HL-60 (cell line): ENCODE results near the gene NAA10.
A peak's percentile ranks its signal among the peaks of the same experiment; 100 is the strongest.

Experiments
- DNase-seq, 2 experiments: peaks; one replicate each; pipeline ENCODE4 v3.0.0-alpha.2; 2010 to 2020; ENCODE audit warnings: low read depth in 1 of 2, low spot score in 1 of 2
- H3K27ac ChIP-seq: fragments of 250-450 bp; sonication (Bioruptor Pico); replicated peaks from 2 replicates; pipeline ENCODE4 v1.5.1; 2020; ENCODE audit warnings: mild to moderate bottlenecking, moderate library complexity
- H3K27me3 ChIP-seq: fragments of 250-450 bp; sonication (Bioruptor Pico); 2 replicates; pipeline ENCODE4 v1.5.1; 2021; ENCODE audit warnings: mild to moderate bottlenecking, moderate library complexity; ENCODE audit not compliant: insufficient read depth, poor library complexity, severe bottlenecking
- H3K4me3 ChIP-seq: replicated peaks from 2 replicates; pipeline ENCODE4 v1.5.1; 2011; ENCODE audit warnings: mild to moderate bottlenecking, control low read depth, low read length; ENCODE audit not compliant: insufficient read depth
- GABPA ChIP-seq: IDR thresholded peaks from 2 replicates; pipeline ENCODE4 v1.6.1; 2012; ENCODE audit warnings: low read depth
- POLR2AphosphoS5 ChIP-seq: IDR thresholded peaks from 2 replicates; pipeline ENCODE4 v1.6.1; 2012; ENCODE audit warnings: low read depth
- SPI1 ChIP-seq: IDR thresholded peaks from 2 replicates; pipeline ENCODE4 v1.6.1; 2012; ENCODE audit warnings: low read depth, mild to moderate bottlenecking, borderline replicate concordance
- TF ChIP-seq, protein P1 (sequence below): IDR thresholded peaks from one replicate; pipeline ENCODE4 v1.5.1; 2011; ENCODE audit warnings: low read length, control low read depth, inconsistent platforms; ENCODE audit not compliant: insufficient read depth
- TF ChIP-seq, protein P2 (sequence below): IDR thresholded peaks from 2 replicates; pipeline ENCODE4 v1.6.1; 2012; ENCODE audit warnings: low read depth; ENCODE audit not compliant: insufficient replicate concordance

Gene NAA10

GRCh38 chrX:153948847-153949805 lies 14.3 kb upstream of the NAA10 start:
- Histone ChIP-seq H3K27ac (peak overlapping the region; percentile 48), H3K4me3 (no peak overlapping the region), H3K27me3 (no peaks in the 10 kb centered on the region)
- DNase-seq = no peak
- TF ChIP-seq, protein P1, sequence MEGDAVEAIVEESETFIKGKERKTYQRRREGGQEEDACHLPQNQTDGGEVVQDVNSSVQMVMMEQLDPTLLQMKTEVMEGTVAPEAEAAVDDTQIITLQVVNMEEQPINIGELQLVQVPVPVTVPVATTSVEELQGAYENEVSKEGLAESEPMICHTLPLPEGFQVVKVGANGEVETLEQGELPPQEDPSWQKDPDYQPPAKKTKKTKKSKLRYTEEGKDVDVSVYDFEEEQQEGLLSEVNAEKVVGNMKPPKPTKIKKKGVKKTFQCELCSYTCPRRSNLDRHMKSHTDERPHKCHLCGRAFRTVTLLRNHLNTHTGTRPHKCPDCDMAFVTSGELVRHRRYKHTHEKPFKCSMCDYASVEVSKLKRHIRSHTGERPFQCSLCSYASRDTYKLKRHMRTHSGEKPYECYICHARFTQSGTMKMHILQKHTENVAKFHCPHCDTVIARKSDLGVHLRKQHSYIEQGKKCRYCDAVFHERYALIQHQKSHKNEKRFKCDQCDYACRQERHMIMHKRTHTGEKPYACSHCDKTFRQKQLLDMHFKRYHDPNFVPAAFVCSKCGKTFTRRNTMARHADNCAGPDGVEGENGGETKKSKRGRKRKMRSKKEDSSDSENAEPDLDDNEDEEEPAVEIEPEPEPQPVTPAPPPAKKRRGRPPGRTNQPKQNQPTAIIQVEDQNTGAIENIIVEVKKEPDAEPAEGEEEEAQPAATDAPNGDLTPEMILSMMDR = no peak

GRCh38 chrX:153948002-153948466 lies 13.2 kb upstream of the NAA10 start:
- H3K4me3 ChIP-seq = no peak overlapping the region
- no peak for DNase-seq
- TF ChIP-seq, protein P2, sequence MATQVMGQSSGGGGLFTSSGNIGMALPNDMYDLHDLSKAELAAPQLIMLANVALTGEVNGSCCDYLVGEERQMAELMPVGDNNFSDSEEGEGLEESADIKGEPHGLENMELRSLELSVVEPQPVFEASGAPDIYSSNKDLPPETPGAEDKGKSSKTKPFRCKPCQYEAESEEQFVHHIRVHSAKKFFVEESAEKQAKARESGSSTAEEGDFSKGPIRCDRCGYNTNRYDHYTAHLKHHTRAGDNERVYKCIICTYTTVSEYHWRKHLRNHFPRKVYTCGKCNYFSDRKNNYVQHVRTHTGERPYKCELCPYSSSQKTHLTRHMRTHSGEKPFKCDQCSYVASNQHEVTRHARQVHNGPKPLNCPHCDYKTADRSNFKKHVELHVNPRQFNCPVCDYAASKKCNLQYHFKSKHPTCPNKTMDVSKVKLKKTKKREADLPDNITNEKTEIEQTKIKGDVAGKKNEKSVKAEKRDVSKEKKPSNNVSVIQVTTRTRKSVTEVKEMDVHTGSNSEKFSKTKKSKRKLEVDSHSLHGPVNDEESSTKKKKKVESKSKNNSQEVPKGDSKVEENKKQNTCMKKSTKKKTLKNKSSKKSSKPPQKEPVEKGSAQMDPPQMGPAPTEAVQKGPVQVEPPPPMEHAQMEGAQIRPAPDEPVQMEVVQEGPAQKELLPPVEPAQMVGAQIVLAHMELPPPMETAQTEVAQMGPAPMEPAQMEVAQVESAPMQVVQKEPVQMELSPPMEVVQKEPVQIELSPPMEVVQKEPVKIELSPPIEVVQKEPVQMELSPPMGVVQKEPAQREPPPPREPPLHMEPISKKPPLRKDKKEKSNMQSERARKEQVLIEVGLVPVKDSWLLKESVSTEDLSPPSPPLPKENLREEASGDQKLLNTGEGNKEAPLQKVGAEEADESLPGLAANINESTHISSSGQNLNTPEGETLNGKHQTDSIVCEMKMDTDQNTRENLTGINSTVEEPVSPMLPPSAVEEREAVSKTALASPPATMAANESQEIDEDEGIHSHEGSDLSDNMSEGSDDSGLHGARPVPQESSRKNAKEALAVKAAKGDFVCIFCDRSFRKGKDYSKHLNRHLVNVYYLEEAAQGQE = no peak
- TF ChIP-seq POLR2AphosphoS5 = no peak
- TF ChIP-seq, protein P1 = no peak
- no peak for TF ChIP-seq GABPA
- TF ChIP-seq SPI1 = no peak
- no peaks in the 10 kb centered on the region for H3K27me3 ChIP-seq
- peak overlapping the region; percentile 48 for H3K27ac ChIP-seq

GRCh38 chrX:153947009-153947769 lies 12.4 kb upstream of the NAA10 start:
- H3K27ac ChIP-seq = peak overlapping the region; percentile 48
- TF ChIP-seq GABPA (no peak), POLR2AphosphoS5 (peak; percentile 57), SPI1 (no peak)
- TF ChIP-seq, protein P1 = peak; percentile 52
- TF ChIP-seq, protein P2 = no peak
- DNase-seq = peak in 1 of 2 experiments; percentile 90
- H3K27me3 ChIP-seq = no peaks in the 10 kb centered on the region
- no peak overlapping the region for H3K4me3 ChIP-seq
